ENCODE measurements around the gene UVRAG.

GRCh38 chr11:76030968-76031590 lies 216.1 kb downstream of the UVRAG start:
- TF ChIP-seq, protein P1, sequence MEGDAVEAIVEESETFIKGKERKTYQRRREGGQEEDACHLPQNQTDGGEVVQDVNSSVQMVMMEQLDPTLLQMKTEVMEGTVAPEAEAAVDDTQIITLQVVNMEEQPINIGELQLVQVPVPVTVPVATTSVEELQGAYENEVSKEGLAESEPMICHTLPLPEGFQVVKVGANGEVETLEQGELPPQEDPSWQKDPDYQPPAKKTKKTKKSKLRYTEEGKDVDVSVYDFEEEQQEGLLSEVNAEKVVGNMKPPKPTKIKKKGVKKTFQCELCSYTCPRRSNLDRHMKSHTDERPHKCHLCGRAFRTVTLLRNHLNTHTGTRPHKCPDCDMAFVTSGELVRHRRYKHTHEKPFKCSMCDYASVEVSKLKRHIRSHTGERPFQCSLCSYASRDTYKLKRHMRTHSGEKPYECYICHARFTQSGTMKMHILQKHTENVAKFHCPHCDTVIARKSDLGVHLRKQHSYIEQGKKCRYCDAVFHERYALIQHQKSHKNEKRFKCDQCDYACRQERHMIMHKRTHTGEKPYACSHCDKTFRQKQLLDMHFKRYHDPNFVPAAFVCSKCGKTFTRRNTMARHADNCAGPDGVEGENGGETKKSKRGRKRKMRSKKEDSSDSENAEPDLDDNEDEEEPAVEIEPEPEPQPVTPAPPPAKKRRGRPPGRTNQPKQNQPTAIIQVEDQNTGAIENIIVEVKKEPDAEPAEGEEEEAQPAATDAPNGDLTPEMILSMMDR (optimal IDR thresholded peaks at IDR 0.05 in 1 of 3, IDR thresholded peaks at IDR 0.05 in 1 of 3, conservative IDR thresholded peaks at IDR 0.05 in 1 of 3; ENCODE audit: extremely low read depth in 1 of 3, insufficient read depth in 2 of 3, low read length in 3 of 3) = no peak
- no peak for TF ChIP-seq EZH2 (IDR thresholded peaks at IDR 0.05; ENCODE audit: low read length)
